ENCODE data around the gene GRIK4.

DNA sequence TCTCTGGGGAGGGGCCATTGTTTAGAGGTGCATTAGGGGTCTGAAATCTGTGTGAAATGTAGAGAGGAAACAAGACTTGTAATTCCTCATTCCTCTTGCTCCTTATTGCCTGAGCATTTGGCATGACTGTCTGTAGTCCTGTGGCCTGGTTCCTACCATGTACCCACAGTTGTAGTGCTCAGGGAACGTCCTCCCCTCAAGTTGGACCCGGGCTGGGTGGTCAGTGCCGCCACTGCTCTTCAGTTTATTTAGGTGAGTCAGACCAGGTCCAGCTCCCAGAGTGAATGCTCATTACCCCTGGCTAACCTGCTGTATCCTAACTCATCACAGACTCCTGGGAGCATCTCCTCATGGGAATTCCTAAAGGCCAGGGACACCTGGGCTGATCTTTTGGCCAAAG is 139.8 kb downstream of the GRIK4 start:
- TF ChIP-seq, protein P1, sequence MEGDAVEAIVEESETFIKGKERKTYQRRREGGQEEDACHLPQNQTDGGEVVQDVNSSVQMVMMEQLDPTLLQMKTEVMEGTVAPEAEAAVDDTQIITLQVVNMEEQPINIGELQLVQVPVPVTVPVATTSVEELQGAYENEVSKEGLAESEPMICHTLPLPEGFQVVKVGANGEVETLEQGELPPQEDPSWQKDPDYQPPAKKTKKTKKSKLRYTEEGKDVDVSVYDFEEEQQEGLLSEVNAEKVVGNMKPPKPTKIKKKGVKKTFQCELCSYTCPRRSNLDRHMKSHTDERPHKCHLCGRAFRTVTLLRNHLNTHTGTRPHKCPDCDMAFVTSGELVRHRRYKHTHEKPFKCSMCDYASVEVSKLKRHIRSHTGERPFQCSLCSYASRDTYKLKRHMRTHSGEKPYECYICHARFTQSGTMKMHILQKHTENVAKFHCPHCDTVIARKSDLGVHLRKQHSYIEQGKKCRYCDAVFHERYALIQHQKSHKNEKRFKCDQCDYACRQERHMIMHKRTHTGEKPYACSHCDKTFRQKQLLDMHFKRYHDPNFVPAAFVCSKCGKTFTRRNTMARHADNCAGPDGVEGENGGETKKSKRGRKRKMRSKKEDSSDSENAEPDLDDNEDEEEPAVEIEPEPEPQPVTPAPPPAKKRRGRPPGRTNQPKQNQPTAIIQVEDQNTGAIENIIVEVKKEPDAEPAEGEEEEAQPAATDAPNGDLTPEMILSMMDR (IDR thresholded peaks at IDR 0.05; ENCODE audit: insufficient read depth, low read depth, low read length) = no peak
- no peak for TF ChIP-seq EZH2 (IDR thresholded peaks at IDR 0.05; ENCODE audit: insufficient read depth, low read length)
